AG10803 (cell line): Measurements from ENCODE around the gene CACNA1I.
A peak's percentile ranks its signal among the peaks of the same experiment; 100 is the strongest.

Source experiments
- DNase-seq: peaks from one replicate; pipeline ENCODE4 v3.0.0; 2010; ENCODE audit warnings: low read depth
- H3K4me3 ChIP-seq: 2 replicates; pipeline ENCODE4 v1.5.1; 2011; ENCODE audit warnings: mild to moderate bottlenecking, low read length, control low read depth
- CTCF ChIP-seq: conservative IDR thresholded peaks from 2 replicates; pipeline ENCODE4 v1.5.1; 2011; ENCODE audit warnings: mild to moderate bottlenecking, low read length, control low read depth, inconsistent platforms

Gene CACNA1I

GRCh38 chr22:39526736-39527171 lies 43.8 kb upstream of the CACNA1I start:
- no peak overlapping the region for H3K4me3 ChIP-seq
- DNase-seq: no peak
- TF ChIP-seq CTCF: no peak

- TF ChIP-seq CTCF: no peak
- no peak for DNase-seq
- no peak overlapping the region for H3K4me3 ChIP-seq
Observed at GRCh38 chr22:39527481-39527961, 43.0 kb upstream of the CACNA1I start.

GRCh38 chr22:39528080-39528661 lies 42.4 kb upstream of the CACNA1I start:
- DNase-seq: no peak
- H3K4me3 ChIP-seq: no peak overlapping the region
- TF ChIP-seq CTCF: no peak

- H3K4me3 ChIP-seq: peak overlapping the region; percentile 24
- TF ChIP-seq CTCF: peak; percentile 90
- DNase-seq: peak; percentile 91
Observed at GRCh38 chr22:39528681-39529486, 41.7 kb upstream of the CACNA1I start.

- no peak for TF ChIP-seq CTCF
- no peak for DNase-seq
- H3K4me3 ChIP-seq: peak overlapping the region; percentile 7; the same call in 1 of the 2 replicates
Observed at GRCh38 chr22:39529487-39529851, 41.1 kb upstream of the CACNA1I start.

GRCh38 chr22:39530116-39530515 lies 40.4 kb upstream of the CACNA1I start:
- no peak overlapping the region for H3K4me3 ChIP-seq
- DNase-seq: no peak
- TF ChIP-seq CTCF: no peak

GRCh38 chr22:39530692-39531331 lies 39.7 kb upstream of the CACNA1I start:
- TF ChIP-seq CTCF: peak; percentile 44
- DNase-seq: peak; percentile 44
- peak overlapping the region; percentile 30 for H3K4me3 ChIP-seq
